Left lung (tissue), 10 donors: ENCODE data around the gene FAM32A. TPM values are rescaled to one million over a fixed set of nuclear protein-coding genes. Genes with fewer than 3 reads are reported as not detected.

Experiments
- ATAC-seq: fragments of 200-7000 bp; cut with Tn5 transposase; one replicate; pipeline ENCODE4 v1.9.1; 2020; ENCODE audit warnings: moderate library complexity
- DNase-seq, 4 donors: peaks; one replicate each; pipeline ENCODE4 v3.0.0-alpha.2; 2013 to 2020
- H3K27ac ChIP-seq, 2 donors: fragments of 200-600 bp; sonication (generic) in 1 of 2; one replicate each; pipeline versions ENCODE4 v1.5.0 to v1.8.0; 2020 to 2021
- H3K27me3 ChIP-seq, 2 donors: fragments of 200-600 bp; sonication (generic) in 1 of 2; one replicate each; pipeline versions ENCODE4 v1.5.0 to v1.8.0; 2020 to 2021
- H3K36me3 ChIP-seq, 2 donors: fragments of 200-600 bp; sonication (generic) in 1 of 2; one replicate each; pipeline versions ENCODE4 v1.5.0 to v1.8.0; 2020 to 2021
- H3K4me1 ChIP-seq, 2 donors: fragments of 200-600 bp; one replicate each; pipeline ENCODE4 v1.8.0; 2021
- H3K4me3 ChIP-seq, 2 donors: fragments of 200-600 bp; sonication (generic) in 1 of 2; one replicate each; pipeline versions ENCODE4 v1.5.0 to v1.8.0; 2020 to 2021; ENCODE audit warnings: mild to moderate bottlenecking in 1 of 2
- H3K9me3 ChIP-seq, 2 donors: fragments of 200-600 bp; sonication (generic) in 1 of 2; one replicate each; pipeline versions ENCODE4 v1.5.0 to v1.8.0; 2020 to 2021
- CTCF ChIP-seq, 2 donors: fragments of 200-600 bp; sonication (generic) in 1 of 2; IDR thresholded peaks; one replicate each; pipeline versions ENCODE4 v1.5.0 to v1.8.0; 2021; ENCODE audit warnings: antibody characterized with exemption in 2 of 2
- intact Hi-C, 2 donors: fragments of 100-400 bp; cut with DNase I; formaldehyde crosslinking; loops; one replicate each; pipeline versions ENCODE4 v1.11.2 to v1.14.2; 2022
- polyA plus RNA-seq, 6 donors: library from polyadenylated mRNA; unstranded; fragments of 120-200 nt; gene quantifications; one replicate each; pipeline ENCODE4 v1.2.1, GENCODE V29; 2013; ENCODE audit not compliant: insufficient read length in 6 of 6
- total RNA-seq, 2 donors: library from RNA; stranded (reverse); fragmentation: NEBNext Ultra II Directional; extraction: Animal tissue kit (Norgen Biotek cat#: 25700); gene quantifications; one replicate each; pipeline ENCODE4 v1.2.1, GENCODE V29; 2021
- donor health status: DM: no; HTN: yes; CAD: no.
- donor health status: DM: no; HTN: no; CAD: no.

Gene FAM32A
- total and polyA plus RNA-seq, 8 donors: 57.1 to 109 (median 101) TPM

GRCh38 chr19:16216744-16217670 lies 31.8 kb downstream of the FAM32A start:
- DNase-seq: peak in 1 of 4 donors; percentile 15
- ATAC-seq: peak; percentile 37
- peaks cover 0 to 86% of the 10 kb centered on the region in 2 donors for H3K36me3 ChIP-seq

GRCh38 chr19:16217716-16218451 lies 32.7 kb downstream of the FAM32A start:
- DNase-seq: no peak
- intact Hi-C loops: no loop called here
- H3K4me3 ChIP-seq: no peak overlapping the region
- TF ChIP-seq CTCF (IDR thresholded peaks at IDR 0.05): no peak
- no peaks in the 10 kb centered on the region for H3K27me3 ChIP-seq
- H3K9me3 ChIP-seq: peaks cover 0 to 36% of the 10 kb centered on the region in 2 donors
- peaks cover 0 to 93% of the 10 kb centered on the region in 2 donors for H3K36me3 ChIP-seq
- H3K27ac ChIP-seq: no peak overlapping the region
- ATAC-seq: no peak
- peaks cover 0 to 7% of the 10 kb centered on the region in 2 donors for H3K4me1 ChIP-seq

More at GRCh38 chr19:16216744-16217670, 31.8 kb downstream of the FAM32A start:
- no peak for TF ChIP-seq CTCF (IDR thresholded peaks at IDR 0.05)
- intact Hi-C loops: no loop called here
- H3K4me3 ChIP-seq: no peak overlapping the region
- peaks cover 0 to 7% of the 10 kb centered on the region in 2 donors for H3K4me1 ChIP-seq
- no peak overlapping the region for H3K27ac ChIP-seq
- H3K27me3 ChIP-seq: no peaks in the 10 kb centered on the region
- peaks cover 0 to 29% of the 10 kb centered on the region in 2 donors for H3K9me3 ChIP-seq

GRCh38 chr19:16218851-16219250 lies 33.6 kb downstream of the FAM32A start:
- H3K27me3 ChIP-seq: no peaks in the 10 kb centered on the region
- H3K4me3 ChIP-seq: no peak overlapping the region
- intact Hi-C loops: no loop called here
- H3K9me3 ChIP-seq: peaks cover 0 to 36% of the 10 kb centered on the region in 2 donors
- DNase-seq (no peak), ATAC-seq (no peak)
- H3K4me1 ChIP-seq: peaks cover 0 to 7% of the 10 kb centered on the region in 2 donors
- peaks cover 0 to 97% of the 10 kb centered on the region in 2 donors for H3K36me3 ChIP-seq
- TF ChIP-seq CTCF (IDR thresholded peaks at IDR 0.05): no peak
- no peak overlapping the region for H3K27ac ChIP-seq

GRCh38 chr19:16222806-16223205 lies 37.6 kb downstream of the FAM32A start:
- no peak for DNase-seq
- Histone ChIP-seq H3K27me3 (no peaks in the 10 kb centered on the region), H3K4me3 (no peak overlapping the region), H3K9me3 (peaks cover 0 to 36% of the 10 kb centered on the region in 2 donors), H3K4me1 (no peaks in the 10 kb centered on the region), H3K36me3 (peaks cover 0 to 100% of the 10 kb centered on the region in 2 donors), H3K27ac (no peak overlapping the region)
- no peak for ATAC-seq
- no peak for TF ChIP-seq CTCF (IDR thresholded peaks at IDR 0.05)
- intact Hi-C loops: no loop called here

- Histone ChIP-seq H3K9me3 (peaks cover 0 to 36% of the 10 kb centered on the region in 2 donors), H3K4me3 (no peak overlapping the region), H3K27ac (no peak overlapping the region), H3K27me3 (no peaks in the 10 kb centered on the region), H3K36me3 (peaks cover 0 to 100% of the 10 kb centered on the region in 2 donors), H3K4me1 (no peaks in the 10 kb centered on the region)
- ATAC-seq (no peak), DNase-seq (peak in 1 of 4 donors; percentile 51)
- TF ChIP-seq CTCF (IDR thresholded peaks at IDR 0.05): no peak
- intact Hi-C loops: no loop called here
Measured at GRCh38 chr19:16223746-16224145, 38.5 kb downstream of the FAM32A start.
